Inflammatory macrophage (primary cell): ENCODE data around the gene ECSIT.
A peak's percentile ranks its signal among the peaks of the same experiment; 100 is the strongest.

Experiments
- DNase-seq, 2 donors: peaks; one replicate each; pipeline ENCODE4 v3.0.0-alpha.2; 2020 to 2022

ECSIT gene

GRCh38 chr19:11499220-11499726 lies 29.7 kb downstream of the ECSIT start:
- DNase-seq = no peak

- peak; percentile 45 to 60 for DNase-seq
Observed at GRCh38 chr19:11496391-11497163, 32.4 kb downstream of the ECSIT start.

DNA sequence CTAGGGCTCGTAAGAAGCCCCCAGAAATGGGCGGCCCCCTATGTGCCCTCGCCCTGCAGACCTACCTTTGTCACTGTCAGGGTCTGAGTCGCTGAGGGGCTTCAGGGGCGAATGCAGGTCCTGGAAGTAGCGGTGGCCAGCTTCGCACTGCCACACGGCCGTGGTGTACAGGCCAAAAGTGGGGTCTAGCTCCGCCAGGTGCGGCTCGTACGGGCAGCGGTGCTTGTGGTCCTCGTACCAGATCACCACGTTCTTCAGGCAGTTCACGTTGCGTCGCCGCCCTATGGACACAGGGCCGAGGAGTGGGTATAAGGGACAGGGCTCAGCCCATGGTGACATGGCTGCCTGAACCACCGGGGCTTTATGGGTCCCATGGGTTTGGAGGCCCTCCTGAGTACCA lies 33.0 kb downstream of the ECSIT start:
- no peak for DNase-seq

DNA sequence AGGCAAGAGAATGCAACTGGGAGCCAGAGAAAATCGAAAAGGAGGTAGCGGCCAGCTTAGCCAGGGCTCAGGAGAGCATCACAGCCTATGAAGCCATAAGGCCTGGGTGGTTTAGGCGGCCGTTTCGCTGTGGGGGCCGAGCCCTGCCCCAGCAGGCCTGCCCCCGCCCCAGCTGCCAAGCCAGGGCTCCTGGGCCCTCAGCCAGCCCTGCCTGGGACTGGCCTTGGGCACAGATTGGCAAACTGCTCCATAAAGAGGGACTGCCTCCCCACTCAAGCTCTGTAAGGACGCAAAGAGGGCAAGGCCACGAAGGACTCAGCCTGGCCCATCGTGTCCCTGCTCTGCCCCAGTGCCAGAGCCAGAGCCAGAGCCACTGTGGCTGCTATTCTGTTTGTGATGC lies 33.5 kb downstream of the ECSIT start:
- DNase-seq = no peak

GRCh38 chr19:11494634-11495285 lies 34.2 kb downstream of the ECSIT start:
- DNase-seq = no peak

DNA sequence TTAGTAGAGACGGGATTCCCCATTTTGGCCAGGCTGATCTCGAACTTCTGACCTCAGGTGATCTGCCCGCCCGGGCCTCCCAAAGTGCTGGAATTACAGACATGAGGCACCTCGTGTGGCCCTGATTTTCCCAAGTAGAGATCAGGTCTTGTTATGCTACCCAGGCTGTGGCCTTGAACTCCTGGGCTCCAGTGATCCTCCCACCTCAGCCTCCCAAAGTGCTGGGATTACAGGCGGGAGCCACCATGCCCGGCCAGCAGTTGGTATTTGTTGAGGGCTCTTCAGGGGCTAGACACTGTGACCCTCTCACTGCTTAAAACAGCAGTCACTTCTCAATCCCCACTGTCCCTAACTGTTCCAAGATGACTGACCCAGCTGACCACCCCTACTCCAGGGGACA lies 39.6 kb downstream of the ECSIT start:
- DNase-seq = no peak

- DNase-seq = no peak
Observed at GRCh38 chr19:11486661-11487503, 42.1 kb downstream of the ECSIT start.

GRCh38 chr19:11485245-11485837 lies 43.6 kb downstream of the ECSIT start:
- no peak for DNase-seq

GRCh38 chr19:11483366-11484111 lies 45.4 kb downstream of the ECSIT start:
- DNase-seq = no peak

DNA sequence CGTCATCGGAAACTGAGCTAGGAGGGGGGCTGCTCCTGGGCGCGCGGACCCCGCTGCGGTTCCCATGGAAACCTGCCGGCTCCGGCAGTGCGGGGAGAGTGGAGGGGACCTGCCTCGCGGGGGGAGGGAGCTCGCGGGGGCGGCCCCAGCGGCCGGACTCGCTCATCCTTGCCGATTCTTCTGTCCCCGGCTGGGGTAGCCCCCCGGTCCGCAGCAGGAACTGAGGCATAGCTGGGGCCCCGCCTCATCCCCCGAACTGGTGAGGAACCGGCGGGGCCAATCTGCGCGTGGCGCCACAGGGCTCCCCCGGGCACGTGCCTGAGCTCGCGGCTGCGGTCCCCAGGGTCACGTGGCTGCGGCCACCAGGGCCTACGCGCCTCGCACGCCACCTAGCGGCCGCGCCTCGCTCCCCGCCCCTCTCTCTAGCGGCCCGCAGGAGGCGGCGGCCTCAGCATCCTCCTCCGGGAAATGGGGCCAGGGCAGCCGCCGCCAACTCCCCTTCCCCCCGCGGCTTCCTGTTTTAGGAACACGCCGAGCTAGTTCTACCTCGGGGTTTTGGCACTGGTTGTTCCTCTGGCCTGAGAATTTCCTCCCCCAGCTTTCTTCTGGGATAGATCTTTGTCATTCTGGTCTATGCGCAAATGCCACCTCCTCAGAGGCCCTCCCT lies 46.4 kb downstream of the ECSIT start:
- peak; percentile 84 to 87 for DNase-seq

GRCh38 chr19:11481534-11482383 lies 47.2 kb downstream of the ECSIT start:
- DNase-seq = peak; percentile 72 to 82

- no peak for DNase-seq
Observed at GRCh38 chr19:11480715-11481533, 48.0 kb downstream of the ECSIT start, which contains the start of gene ELAVL3. TSS of gene ELAVL3 (minus strand) at chr19:11481046. CDS start at chr19:11480608, 438 bp downstream.

DNA sequence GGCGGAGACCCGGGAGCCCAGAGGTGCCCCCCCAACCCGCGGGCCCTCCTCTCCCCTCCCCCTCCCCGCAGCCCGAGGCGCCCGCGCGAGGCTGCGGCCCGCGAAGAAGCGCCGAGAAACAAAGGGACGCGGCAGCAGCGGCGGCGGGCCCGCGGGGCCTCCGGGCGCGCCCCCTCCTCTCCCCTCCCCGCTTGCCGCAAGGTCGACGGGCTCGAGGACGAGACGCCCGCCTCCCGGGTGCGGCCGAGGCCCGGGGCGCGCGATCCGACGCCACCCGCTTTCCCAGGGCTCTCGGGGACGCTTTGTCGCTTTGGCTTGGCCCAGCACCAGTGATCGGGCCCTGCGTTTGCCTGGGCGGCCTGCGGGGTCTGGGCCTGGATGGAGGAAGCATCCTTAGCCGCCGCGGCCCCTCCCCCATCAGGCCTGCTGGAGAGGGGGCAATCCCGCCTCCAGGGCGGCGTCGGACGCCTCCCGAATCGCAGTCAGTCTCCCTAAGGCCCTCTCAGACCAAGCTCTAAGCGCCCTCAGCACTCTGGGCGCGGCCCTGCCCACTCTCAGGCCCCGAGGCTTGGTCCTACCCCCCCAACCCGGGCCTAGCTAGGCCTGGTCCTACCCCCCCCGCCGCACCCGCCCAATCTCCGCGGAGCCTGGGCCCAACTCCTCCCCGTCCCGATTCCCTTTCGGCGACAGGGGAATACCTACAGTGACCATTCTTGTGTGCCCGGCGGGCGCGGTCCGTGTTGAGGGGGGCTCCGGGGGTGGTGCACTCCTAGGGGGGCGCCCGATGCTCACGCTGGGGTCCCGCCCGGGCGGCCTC lies 48.8 kb downstream of the ECSIT start:
- DNase-seq = no peak

DNA sequence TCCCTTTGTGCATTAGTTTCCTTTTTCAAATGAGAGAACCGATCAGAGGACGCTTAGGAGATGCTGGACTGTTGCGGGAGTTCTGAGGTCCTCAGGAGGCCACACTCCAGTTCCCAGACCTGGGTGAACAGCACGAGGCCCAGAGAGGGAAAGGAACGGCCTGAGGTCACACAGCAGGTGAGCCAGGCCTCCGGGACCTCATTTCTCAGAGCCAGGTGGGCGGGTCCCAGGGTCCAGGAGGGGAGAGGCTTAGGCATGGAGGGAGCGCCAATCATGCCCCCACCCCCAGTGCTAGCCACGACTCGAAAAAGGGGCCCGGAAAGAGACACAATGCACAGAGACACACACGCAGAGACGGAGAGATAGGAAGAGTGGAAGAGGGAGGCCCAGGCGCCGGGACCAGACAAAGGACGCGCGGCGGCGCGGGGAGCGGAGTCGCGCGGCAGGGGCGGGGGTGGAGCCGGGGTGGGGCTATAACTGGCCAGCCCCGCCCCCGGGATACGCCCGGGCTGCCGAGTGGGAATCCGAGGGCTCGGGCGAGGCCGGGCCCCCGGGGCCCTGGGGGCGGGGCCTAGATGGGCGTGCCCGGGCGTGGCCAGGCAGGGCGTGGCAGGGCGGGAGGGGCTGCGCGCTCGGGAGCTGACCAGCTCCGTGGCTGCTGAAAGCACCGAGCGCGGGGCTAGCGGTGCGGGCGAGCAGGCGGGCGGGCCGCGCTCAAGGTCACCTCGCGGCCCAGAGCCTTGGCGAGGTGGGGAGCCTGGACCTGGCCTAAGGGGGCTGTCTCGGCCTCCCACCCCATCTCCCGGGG lies 49.6 kb downstream of the ECSIT start:
- DNase-seq = peak; percentile 28 to 43

DNA sequence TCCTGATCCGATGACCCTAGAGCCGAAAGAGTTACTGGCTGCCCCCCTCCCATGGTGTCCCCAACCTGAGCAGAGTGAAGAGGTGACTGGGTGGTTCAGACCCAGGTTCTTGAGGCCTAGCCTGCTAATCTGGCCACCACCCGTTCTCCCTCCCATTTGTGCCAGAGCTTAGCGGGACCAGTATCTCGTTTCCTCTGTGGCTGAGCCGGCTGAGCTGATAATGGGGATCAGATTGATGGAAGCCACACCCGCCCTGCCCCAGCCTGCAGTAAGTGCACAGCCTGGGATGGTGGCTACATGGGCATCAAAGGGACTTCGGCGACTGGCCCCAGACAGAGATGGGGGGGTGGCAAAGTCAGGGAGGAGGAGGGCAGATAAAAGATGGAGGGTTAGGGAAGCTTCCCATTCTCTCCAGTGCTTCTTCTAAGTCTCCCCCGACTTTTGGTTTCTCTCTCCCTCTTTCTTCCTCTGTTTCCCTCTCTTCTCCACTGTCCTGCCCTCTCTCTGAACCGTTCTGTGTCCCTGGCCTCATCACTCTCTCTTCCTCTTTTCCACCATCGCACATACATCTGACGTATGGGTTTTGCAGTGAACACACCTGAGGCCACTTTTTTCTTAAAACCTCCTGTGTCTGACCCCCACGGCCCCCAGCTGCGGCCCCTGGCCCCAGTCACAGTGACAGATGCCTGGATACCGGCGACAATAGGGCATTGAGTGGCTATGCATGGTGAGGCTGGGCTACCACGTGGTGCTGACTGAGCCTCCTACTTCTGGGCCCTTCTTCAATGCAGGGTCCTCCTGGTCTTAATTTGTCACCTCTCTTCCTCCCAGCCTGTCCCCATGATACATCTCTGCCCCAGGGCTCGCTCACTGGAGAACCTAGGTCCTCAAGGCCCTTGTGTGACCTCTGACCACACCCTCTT lies 50.5 kb downstream of the ECSIT start:
- peak in 1 of 2 donors; percentile 16 for DNase-seq

DNA sequence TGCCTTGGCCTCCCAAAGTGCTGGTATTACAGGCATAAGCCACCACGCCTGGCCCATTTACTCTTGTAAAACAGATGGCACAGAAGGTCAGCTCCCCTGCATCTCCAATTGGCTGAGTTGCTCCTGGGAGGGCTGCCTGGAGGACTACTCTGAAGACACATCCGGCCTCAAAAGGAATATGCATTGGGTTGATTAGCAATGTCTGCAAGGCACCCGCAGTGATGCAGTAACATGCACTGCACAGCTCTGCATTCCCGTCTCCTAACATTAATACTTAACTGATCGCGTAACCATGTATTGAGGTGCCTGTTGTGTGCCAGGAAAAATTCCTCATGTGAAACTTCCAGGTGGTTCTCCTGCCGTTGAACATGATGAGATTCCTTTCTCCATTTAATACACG lies 53.1 kb downstream of the ECSIT start:
- no peak for DNase-seq
